Osteoblast (primary cell): Measurements from ENCODE around the gene PRR15L. TPM values are rescaled to one million over a fixed set of nuclear protein-coding genes. Genes with fewer than 3 reads are reported as not detected.

Source experiments
- DNase-seq: peaks from one replicate; pipeline ENCODE4 v3.0.0; 2011; ENCODE audit warnings: low spot score, mixed read lengths; ENCODE audit not compliant: insufficient read length; ENCODE audit errors: missing footprints
- H2AFZ ChIP-seq: 2 replicates; pipeline ENCODE4 v1.6.0; 2011; ENCODE audit warnings: mild to moderate bottlenecking, low read length
- H3K27ac ChIP-seq: 2 replicates; pipeline ENCODE4 v1.5.1; 2011; ENCODE audit warnings: mild to moderate bottlenecking, low read depth, low read length, moderate library complexity
- H3K27me3 ChIP-seq: 2 replicates; pipeline ENCODE4 v1.6.0; 2012; ENCODE audit warnings: mild to moderate bottlenecking, control low read depth, inconsistent platforms, low read length, moderate library complexity; ENCODE audit not compliant: insufficient read depth
- H3K36me3 ChIP-seq: 2 replicates; pipeline ENCODE4 v1.5.1; 2011; ENCODE audit warnings: mild to moderate bottlenecking, low read length, control low read depth, moderate library complexity; ENCODE audit not compliant: insufficient read depth
- H3K4me1 ChIP-seq: 2 replicates; pipeline ENCODE4 v1.5.1; 2011; ENCODE audit warnings: mild to moderate bottlenecking, low read length, control low read depth, moderate library complexity; ENCODE audit not compliant: insufficient read depth
- H3K4me2 ChIP-seq: 2 replicates; pipeline ENCODE4 v1.6.0; 2011; ENCODE audit warnings: mild to moderate bottlenecking, low read length; ENCODE audit not compliant: insufficient read depth
- H3K4me3 ChIP-seq: fragments of 200-600 bp; sonication (generic); 3 replicates; pipeline ENCODE4 v1.5.1; 2012; ENCODE audit warnings: mild to moderate bottlenecking, low read length, inconsistent platforms; ENCODE audit not compliant: insufficient read depth
- H3K79me2 ChIP-seq: 2 replicates; pipeline ENCODE4 v1.6.0; 2012; ENCODE audit warnings: mild to moderate bottlenecking, low read length, control low read depth, inconsistent platforms; ENCODE audit not compliant: insufficient read depth
- H3K9me3 ChIP-seq: 2 replicates; pipeline ENCODE4 v1.5.1; 2011; ENCODE audit warnings: low read depth, low read length, control low read depth
- H4K20me1 ChIP-seq: 2 replicates; pipeline ENCODE4 v1.6.0; 2012; ENCODE audit warnings: mild to moderate bottlenecking, low read length, control low read depth; ENCODE audit not compliant: insufficient read depth
- total RNA-seq: library from RNA; depleted of rRNA; stranded (reverse); fragments of >200 nt; gene quantifications from 2 replicates; pipeline ENCODE4 v1.2.3, GENCODE V29; 2012
- TF ChIP-seq, protein P1 (sequence below): IDR thresholded peaks from 2 replicates; pipeline ENCODE4 v1.5.1; 2011; ENCODE audit warnings: mild to moderate bottlenecking, low read depth, low read length, moderate library complexity; ENCODE audit errors: extremely low read depth

PRR15L gene
- total RNA-seq, 1 donor = not detected

DNA sequence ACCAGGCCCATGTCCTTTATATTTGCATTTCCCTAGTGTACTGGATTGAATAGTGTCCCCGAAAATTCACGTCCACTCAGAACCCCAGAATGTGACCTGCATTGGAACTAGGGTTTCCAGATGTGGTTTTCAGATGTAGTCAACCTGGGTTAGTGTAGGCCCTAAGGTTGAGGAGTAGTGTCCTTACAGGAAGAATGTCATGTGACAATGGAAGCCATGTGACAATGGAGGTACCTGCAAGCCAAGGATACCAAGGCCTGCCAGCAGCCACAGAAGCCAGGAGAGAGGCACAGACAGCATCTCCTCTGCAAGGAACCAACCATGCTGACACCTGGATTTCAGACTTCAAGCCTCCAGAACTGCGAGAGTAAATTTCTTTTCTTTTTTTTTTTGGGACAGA lies 5.2 kb upstream of the PRR15L start:
- Histone ChIP-seq H3K27me3 (peaks cover 3% of the 10 kb centered on the region), H3K4me2 (no peak overlapping the region), H3K27ac (no peak overlapping the region), H3K9me3 (no peaks in the 10 kb centered on the region), H3K79me2 (no peaks in the 10 kb centered on the region), H3K4me1 (peaks cover 9% of the 10 kb centered on the region), H4K20me1 (no peaks in the 10 kb centered on the region), H3K36me3 (no peaks in the 10 kb centered on the region), H3K4me3 (no peak overlapping the region), H2AFZ (no peak overlapping the region)
- DNase-seq = peak; percentile 43
- TF ChIP-seq, protein P1, sequence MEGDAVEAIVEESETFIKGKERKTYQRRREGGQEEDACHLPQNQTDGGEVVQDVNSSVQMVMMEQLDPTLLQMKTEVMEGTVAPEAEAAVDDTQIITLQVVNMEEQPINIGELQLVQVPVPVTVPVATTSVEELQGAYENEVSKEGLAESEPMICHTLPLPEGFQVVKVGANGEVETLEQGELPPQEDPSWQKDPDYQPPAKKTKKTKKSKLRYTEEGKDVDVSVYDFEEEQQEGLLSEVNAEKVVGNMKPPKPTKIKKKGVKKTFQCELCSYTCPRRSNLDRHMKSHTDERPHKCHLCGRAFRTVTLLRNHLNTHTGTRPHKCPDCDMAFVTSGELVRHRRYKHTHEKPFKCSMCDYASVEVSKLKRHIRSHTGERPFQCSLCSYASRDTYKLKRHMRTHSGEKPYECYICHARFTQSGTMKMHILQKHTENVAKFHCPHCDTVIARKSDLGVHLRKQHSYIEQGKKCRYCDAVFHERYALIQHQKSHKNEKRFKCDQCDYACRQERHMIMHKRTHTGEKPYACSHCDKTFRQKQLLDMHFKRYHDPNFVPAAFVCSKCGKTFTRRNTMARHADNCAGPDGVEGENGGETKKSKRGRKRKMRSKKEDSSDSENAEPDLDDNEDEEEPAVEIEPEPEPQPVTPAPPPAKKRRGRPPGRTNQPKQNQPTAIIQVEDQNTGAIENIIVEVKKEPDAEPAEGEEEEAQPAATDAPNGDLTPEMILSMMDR = no peak

DNA sequence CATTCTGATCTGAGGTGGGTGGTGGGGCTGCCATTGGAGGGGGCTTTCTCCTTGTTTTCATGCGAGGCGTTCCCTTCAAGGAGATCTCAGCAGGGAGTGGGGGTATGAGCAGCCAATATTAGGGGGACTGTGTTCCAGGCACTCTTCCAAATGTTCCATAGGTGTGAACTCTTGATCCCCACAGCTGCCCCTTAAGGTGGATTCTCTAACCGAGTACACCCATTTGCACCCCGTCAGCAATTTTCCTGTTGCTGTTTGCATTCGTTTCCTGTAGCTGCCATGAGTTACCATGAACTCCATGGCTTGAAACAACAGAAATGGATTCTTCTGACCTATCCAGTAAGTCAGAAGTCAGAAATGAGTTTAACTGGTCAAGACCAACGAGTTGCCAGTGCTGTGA lies 3.7 kb upstream of the PRR15L start:
- H3K4me3 ChIP-seq = no peak overlapping the region
- no peaks in the 10 kb centered on the region for H3K36me3 ChIP-seq
- H3K27me3 ChIP-seq = peaks cover 3% of the 10 kb centered on the region
- DNase-seq = peak; percentile 50
- H3K4me2 ChIP-seq = no peak overlapping the region
- TF ChIP-seq, protein P1 = no peak
- no peaks in the 10 kb centered on the region for H3K79me2 ChIP-seq
- H3K9me3 ChIP-seq = no peaks in the 10 kb centered on the region
- H4K20me1 ChIP-seq = no peaks in the 10 kb centered on the region
- no peak overlapping the region for H2AFZ ChIP-seq
- no peaks in the 10 kb centered on the region for H3K4me1 ChIP-seq
- no peak overlapping the region for H3K27ac ChIP-seq

DNA sequence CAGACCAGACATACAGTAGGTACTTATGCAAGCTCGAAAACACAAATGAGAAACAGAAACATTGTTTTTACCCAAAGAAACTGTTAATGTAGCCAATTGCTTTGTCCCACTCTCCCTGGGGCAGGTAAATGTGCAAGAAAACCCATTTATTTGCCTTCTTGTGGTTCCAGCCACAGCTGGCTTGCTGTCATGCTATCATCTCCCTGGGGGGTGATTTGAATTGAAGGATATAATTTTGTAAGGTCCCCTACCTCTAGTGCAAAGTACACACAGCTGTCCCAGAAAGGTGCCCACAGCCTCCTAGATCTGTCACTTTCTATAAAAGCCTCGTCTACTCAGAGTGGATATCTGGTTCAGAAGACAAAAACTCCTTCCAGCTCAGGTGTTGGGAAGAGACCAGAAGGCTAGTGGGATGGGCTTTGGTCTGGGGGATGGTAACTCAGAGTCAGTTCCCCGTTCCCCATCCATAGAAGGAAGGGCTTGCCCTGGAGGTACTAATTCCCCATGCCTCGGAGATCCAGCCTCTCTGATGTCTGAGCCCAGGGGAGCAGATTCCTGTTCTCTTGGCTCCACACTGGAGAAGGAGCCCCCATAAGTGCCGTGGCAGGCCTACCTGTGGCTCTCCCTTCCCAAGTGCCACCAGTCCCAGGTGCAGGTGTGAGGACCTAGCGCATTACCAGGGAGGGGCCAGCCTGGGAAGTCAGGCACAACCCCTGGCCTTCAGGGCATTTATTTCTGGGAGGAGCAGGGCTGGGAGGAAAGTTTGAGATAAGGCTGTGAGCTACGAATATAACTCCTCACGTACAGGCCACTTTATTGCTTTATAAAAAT lies 2.4 kb upstream of the PRR15L start:
- H3K4me2 ChIP-seq = no peak overlapping the region

More for the DNA sequence above, 2.4 kb upstream of the PRR15L start:
- Histone ChIP-seq H4K20me1 (no peaks in the 10 kb centered on the region), H3K9me3 (no peaks in the 10 kb centered on the region), H3K79me2 (no peaks in the 10 kb centered on the region), H3K27me3 (peaks cover 3% of the 10 kb centered on the region), H3K4me3 (no peak overlapping the region), H3K36me3 (no peaks in the 10 kb centered on the region), H3K27ac (no peak overlapping the region), H2AFZ (no peak overlapping the region), H3K4me1 (no peaks in the 10 kb centered on the region)
- peak; percentile 48 for DNase-seq
- TF ChIP-seq, protein P1 = no peak
